ENCODE measurements around the gene MMS22L.

MMS22L gene

DNA sequence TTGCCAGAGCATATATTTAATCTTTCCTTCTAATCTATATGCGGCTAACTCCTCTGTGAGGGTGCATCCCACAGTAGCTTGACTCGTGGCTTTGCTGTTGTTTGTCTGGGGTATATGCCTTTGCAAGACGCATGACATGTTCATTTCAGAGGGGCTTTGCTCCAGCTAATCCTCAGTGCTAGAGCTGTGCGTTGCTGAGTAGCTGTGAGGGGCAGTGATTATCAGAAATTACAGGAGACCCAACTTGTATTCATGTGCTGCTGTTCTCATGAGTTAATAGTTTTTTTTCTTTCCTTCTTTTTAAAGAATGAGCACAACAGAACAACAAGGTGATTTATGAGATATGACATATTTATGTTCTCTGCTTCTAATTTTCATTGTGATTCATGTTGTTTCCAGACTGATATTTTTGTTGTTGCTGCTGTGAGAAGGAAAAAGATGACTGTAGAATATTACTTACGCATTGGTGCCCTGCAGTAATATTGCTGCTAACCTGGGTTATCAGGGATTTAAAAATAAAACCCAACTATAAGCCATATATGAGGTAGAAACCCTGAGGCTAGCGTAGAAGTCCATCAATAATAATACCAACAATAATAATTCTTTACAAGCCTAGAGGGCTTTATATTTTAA lies 190.2 kb downstream of the MMS22L start:
- FAIRE-seq, result no peak
- no peak for DNase-seq (ENCODE audit: insufficient read length, low spot score)
